Forelimb muscle (tissue), 1 donor: ENCODE measurements around the gene VPS29. TPM values are rescaled to one million over a fixed set of nuclear protein-coding genes. Genes with fewer than 3 reads are reported as not detected.
"Not testable (repeated sequence)": the region's sequence is repeated elsewhere in the genome, so short reads cannot be mapped to it uniquely, and the experiment has no call there.

Experiments used
- DNase-seq: peaks from one replicate; pipeline ENCODE4 v3.0.0-alpha.2; 2013; ENCODE audit warnings: low read depth
- polyA plus RNA-seq: library from polyadenylated mRNA; unstranded; fragments of 120-200 nt; gene quantifications from one replicate; pipeline ENCODE4 v1.2.1, GENCODE V29; 2013; ENCODE audit not compliant: insufficient read length

The VPS29 gene
- polyA plus RNA-seq, 1 donor = 129 TPM

DNA sequence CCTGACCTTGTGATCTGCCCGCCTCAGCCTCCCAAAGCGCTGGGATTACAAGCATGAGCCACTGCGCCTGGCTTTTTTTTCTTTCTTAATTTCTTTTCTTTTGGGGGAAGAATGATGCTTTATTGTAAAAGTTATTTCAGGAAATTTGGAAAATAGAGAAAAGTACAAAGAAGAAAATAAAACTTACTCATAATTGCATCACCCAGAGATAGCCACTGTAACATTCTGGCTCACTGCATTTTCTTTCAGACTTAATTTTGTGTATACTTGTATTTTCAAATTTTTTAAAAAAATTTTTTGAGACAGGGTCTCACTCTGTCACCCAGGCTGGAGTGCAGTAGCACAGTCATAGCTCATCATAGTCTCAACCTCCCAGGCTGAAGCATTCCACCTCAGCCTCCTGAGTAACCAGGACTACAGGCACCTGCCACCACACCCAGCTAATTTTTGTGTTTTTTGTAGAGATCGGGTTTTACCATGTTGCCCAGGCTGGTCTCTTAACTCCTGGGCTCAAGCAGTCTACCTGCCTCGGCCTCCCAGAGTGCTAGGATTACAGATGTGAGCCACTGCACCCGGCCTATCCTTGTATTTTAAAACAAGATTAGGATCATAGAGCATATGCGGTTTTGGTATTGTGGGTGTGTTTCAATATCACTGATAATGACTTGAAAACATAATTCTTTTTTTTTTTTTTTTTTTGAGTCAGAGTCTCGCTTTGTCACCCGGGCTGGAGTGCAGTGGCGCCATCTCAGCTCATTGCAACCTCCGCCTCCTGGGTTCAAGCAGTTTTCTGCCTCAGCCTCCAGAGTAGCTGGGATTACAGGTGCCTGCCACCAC is 19.2 kb upstream of the VPS29 start:
- DNase-seq = not testable (repeated sequence)

DNA sequence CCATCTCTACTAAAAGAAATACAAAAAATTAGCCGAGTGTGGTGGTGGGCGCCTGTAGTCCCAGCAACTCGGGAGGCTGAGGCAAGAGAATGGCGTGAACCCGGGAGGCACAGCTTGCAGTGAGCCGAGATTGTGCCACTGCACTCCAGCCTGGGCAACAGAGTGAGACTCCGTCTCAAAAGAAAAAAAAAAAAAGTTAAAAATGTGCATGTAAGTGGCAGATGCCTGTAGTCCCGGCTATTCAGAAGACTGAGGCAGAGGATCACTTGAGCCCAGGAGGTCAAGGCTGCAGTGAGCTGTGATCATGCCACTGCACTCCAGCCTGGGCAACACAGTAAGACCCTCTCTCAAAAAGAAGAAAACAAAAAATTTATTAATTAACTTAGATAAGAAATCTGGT is 16.1 kb upstream of the VPS29 start:
- not testable (repeated sequence) for DNase-seq

DNA sequence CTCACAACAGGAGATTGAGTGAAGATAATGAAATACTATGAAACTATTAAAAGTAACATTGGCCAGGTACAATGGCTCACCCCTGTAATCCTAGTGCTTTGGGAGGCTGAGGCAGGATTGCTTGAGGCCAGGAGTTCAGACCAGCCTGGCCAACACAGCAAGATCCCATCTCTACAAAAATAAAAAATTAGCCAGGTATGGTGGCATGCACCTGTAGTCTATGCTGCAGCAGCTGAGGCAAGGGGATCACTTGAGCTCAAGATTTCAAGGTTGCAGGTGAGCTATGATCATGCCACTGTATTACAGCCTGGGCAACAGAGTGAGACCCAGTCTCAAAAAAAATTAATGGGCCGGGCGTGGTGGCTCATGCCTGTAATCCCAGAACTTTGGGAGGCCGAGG is 15.1 kb upstream of the VPS29 start:
- no peak for DNase-seq

DNA sequence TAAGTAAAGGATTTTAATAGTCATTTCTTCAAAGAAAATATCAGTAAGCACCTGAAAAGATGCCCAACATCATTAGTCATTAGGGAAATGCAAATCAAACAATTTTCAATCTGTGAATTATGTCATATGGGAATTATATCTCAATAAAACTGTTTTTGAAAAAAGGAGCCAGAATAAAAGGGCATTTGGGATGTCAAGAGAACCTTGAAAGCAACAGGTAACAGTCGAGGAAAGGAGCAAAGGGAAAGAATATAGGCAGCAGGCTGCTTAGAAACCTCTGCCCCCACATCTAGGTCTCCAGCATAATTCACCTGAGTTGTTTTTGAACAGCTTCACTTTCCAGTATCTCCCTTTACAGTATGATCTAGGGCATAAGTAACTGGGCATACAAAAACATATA is 12.5 kb upstream of the VPS29 start:
- no peak for DNase-seq

DNA sequence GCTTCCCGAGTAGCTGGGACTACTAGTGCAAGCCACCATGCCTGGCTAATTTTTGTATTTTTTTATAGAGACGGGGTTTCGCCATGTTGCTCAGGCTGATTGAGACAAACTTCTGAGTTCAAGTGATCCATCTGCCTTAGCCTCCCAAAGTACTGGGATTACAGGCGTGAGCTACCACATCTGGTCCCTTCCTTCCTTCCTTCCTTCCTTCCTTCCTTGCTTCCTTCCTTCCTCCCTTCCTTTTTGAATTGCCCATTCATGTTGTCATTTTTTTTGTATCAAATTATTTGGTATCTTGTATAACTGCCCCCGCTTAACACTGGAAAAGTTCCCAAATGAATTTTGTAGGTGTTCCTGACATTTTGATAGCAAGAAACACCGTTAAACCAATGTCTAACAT is 11.9 kb upstream of the VPS29 start:
- no peak for DNase-seq

DNA sequence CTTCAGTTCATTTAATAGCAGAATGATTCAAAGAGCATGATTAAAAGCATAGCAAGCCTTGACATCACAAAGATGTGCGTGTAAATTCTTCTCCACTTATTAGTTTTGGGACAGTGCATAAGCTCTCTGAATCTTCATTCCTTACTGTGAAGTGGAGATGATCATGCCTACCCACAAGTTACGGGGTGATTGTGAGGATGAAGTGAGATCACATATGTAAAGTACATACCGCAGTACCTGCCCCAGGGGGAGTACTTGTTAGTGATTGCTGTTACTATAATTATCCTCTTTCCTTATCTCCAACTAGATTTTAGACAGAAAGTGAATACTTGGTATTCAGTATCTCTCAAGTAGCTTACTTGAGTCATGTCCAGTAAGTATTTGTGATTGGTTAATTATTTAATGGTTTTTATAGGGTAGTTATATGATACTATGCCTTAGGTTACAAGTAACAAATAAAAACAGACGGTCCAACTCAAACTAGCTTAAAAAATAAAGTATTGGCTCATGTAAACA is 6.2 kb upstream of the VPS29 start:
- DNase-seq = no peak

DNA sequence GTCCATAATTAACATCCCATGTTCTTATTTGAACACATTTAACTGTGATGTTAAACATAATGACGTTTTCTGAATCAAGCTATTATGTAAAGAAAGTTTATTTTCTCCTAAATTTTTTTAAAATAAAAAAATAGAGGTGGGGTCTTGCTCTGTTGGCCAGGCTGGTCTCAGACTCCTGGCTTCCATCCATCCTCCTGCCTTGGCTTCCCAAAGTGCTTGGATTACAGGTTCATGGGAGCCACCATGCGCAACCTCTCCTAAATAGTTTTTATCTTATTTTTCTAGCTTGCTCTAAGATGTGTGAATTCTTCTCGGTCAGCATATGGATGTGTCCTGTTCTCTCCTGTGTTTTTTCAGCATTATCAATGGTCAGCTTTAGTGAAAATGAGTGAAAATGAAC is 3.4 kb upstream of the VPS29 start:
- DNase-seq = no peak

DNA sequence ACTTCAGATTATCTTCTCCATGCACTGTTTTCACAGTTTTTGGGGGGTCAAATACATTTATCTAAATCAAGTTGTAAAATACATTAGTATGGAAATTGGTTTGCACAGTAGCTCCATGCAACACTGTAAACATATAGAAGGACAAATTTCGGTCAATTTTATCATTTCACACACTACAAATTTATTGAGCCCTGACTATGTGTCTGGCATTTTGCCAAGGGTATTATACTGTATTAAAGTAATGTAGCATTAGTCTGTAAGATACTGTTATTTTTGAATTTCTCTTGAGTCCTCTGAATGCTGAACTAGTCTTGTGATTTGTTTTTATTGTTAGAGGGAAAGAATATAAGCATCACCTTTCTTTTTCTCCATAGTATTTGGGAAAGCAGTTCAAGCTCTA is 1.5 kb upstream of the VPS29 start:
- no peak for DNase-seq

DNA sequence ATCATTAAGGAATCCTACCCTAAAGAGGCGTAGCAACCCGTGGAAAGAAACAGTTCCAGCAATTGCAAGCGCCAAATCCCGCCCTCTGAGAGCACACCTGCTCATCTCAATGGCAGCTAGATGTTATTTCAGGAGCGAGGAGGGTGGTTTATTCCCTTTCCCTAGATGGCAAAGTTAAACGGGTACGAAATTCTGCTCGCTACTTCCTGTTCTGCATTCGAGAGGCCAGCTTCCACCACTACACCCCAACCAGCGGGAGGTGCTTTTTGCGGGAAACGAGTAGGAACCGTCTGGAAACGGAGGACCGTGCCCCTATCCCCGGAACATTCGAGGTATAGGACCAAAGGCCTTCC is 536 bp downstream of the VPS29 start:
- DNase-seq = no peak

DNA sequence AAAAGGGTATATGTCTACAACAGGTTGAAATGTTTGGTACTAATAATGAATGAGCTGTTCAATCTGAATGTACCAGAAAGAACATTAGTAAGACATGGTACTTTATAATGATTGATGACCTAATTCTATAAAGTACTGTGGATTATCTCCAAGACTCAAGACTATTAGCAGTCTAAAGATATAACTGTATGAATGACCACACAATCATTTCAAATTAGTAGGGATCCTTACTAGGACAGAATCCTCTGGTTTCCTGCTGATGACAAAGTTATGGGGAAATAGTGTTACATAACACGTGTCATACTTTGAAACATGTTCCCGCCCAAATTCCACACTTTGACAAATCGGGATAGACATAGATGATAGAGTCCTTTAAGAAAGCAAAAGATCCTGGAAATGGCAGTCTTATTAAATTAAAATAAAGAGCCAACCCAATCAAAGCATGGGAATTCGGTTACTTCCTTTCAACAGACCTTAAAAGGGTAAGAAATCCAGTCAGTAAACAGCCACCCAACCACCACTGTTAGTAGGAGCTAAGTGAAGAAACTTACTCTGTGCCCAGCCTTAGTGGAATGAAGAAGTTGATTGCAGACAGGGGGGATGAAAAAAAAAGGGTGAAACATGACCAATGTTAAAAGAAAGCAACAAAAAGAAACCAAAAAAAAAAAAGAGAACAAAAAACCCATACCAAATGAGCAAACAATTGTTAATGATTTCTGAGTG is 2.8 kb downstream of the VPS29 start:
- no peak for DNase-seq

DNA sequence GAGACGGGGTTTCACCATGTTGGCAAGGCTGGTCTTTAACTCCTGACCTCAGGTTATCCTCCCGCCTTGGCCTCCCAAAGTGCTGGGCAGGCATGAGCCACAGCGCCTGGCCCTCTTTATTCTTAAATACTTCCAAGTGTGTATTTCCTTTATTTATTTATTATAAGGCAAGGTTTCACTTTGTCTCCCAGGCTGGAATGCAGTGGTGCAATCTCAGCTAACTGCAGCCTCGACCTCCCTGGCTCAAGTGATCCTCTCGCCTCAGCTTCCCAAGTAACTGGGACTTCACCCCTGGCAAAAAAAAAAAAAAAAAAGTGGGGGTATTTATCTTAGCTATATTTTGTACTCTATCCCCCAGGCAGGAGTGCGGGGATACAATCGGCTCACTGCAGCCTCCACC is 26.5 kb downstream of the VPS29 start:
- DNase-seq = no peak

DNA sequence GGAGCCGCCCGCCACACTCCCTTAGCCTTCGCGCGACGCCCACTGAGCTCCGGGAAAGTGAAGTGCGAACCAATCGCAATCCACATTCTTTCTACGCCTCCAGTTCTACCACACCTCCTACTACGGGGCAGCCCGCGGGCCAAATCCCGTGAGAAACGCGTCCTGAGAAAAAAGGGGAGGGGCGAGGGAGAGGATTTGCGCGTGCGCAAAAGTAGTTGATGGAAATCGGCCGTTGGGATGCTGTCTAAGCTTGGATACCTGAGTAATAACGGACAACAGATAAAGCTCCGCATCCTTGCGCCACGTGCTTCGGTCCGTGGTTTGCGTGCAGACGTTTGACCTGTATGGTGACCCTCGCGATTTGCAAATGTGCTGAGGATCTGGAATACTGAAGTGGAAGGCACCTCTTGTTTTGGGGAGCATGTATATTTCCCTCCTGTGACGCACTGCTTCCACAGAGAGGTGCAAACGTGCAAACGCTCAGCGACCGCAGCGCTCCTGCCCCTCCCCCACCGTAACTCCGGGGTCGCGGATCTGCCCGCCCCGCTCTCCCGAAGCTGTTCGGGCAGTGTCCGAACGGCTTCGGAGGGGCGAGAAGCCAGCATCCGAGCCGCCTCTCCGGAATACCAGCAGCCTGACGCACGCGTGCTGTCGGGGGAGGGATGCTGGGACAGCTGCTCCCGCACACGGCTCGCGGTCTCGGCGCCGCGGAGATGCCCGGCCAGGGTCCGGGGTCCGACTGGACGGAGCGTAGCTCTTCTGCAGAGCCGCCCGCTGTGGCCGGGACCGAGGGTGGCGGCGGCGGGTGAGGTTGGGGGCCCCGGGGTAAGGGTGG is 33.5 kb downstream of the VPS29 start, which contains the start of the genes FAM216A and GPN3:
FAM216A (plus strand) TSS at position 632 of the 835 bp plus-strand sequence; CDS start at position 663, 31 bp downstream.
GPN3 (minus strand) TSS at position 44 of the 835 bp plus-strand sequence. CDS start 54 bp downstream, outside the sequence.
- peak; percentile 96 for DNase-seq

DNA sequence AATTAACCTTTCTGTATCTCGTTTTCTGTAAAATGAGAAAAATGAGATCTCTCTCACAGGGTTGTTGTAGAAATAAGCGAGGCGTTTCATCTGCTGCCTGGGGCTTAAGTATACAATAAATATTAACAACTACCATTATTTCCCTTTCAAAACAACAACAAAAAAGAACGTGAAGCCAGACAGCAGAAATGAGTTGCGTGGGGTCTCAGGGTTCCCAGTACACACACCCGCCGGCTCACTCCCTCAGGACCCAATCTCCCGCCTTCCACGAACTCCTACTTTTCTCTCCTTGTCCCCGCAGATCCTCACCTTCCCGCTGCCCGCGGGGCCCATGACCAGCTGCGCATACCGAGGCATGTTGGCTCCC is 34.1 kb downstream of the VPS29 start:
- DNase-seq = no peak

DNA sequence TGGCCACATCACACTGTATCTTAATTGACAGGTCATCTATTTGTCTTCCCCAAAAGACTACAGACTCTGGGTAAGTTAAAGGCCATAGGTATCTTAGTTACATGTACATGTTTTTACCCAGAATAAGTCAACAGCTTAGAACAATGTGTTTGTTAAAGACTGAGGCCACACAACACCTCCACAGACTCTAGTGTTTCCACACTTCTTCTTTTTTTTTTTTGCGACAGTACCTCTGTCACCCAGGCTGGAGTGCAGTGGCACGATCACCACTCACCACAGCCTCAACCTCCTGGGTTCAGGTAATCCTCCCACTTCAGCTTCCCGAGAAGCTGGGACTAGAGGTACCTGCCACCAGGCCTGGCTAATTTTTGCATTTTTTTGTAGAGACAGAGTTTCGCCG is 35.1 kb downstream of the VPS29 start:
- no peak for DNase-seq

DNA sequence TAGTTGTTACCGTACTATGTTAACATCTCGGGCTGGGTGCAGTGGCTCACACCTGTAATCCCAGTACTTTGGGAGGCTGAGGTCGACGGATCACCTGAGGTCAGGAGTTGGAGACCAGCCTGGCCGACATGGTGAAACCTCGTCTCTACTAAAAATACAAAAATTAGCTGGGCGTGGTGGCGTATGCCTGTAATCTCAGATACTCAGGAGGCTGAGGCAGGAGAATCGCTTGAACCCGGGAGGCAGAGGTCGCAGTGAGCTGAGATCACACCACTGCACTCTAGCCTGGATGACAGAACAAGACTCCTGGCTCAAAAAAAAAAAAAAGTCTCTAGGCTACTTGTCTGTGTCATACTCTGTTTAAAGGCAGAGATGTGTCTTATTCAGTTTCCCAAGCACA is 36.1 kb downstream of the VPS29 start:
- not testable (repeated sequence) for DNase-seq

DNA sequence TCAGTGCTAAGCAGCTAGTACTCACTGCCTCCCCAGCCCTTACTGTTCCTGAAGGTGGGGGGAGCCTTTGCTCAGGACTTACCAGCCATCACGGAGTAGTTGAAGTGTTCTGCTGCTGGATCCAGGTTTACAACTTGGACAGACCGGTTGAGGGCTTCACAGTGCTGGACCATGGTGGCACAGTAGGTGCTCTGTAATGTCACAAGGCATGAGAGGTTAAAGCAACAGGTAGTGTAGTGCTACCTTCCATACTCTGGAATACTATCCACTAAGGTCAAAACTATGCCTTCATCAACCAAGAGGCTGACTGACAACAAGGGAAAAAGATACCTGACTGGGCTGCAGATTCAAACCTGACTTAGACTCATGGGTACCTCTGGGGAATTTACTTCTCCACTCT is 36.9 kb downstream of the VPS29 start:
- no peak for DNase-seq

DNA sequence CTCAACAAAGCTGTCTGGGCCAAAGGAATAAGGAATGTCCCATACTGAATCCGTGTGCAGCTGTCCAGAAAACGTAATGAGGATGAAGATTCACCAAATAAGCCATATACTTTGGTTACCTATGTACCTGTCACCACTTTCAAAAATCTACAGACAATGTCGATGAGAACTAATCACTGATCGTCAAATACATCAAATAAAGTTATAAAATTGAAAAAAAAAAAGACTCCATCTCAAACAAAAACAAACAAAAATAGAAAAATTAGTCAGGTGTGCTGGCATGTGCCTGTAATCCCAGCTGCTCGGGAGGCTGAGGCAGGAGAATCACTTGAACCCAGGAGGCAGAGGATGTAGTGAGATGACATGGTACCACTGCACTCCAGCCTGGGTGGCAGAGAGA is 40.7 kb downstream of the VPS29 start:
- not testable (repeated sequence) for DNase-seq

DNA sequence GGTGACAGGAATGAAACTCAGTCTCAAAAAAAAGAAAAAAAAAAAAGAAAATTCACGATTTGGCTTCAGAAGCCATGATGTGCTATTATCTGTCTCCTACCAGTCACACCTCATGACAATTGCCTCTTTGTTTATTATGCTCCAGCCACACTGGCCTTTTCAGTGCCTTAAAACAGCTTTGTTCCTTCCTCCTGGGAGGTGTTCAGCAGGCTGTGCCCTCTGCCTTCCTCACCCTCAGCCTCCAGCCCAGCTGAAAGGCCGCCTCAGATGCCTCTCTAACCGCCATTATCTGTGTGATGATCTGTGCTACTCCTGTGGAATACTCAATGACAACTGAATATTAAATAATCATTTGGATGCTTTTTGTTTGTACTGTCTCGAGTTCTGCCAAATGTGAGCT is 43.2 kb downstream of the VPS29 start:
- DNase-seq = no peak

DNA sequence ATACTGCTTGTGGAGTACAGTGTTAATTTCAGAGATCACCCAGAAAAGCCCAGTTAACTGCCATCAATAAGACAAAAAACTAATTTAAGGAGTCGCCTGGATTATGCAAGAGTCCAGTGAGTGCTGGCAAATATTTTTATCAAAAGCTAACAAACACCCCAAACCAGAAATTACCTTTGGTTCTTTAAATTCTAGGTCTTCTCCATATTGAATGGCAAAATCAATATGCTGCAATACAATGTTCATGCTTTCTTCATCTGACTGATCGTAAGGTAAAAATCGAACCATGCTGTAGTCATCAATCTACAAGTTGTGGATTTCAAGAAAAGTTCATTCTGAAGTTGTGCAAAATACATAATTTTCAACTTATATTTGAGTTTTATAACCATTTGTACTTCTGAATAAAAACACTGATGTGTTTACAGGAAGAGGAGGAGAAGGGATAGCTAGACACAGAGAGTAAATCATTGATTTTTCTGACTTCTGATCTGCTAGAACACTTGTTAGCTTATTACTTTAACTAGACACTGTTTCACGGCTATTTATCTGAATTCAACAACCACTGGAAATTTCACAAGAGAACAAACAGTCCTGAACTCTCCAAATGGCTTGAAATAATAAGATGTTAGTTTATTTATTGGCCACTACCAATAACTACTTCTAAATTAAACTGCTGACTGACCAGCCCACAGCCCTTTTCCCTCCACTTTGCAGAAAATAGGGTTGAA is 48.2 kb downstream of the VPS29 start:
- DNase-seq = no peak

DNA sequence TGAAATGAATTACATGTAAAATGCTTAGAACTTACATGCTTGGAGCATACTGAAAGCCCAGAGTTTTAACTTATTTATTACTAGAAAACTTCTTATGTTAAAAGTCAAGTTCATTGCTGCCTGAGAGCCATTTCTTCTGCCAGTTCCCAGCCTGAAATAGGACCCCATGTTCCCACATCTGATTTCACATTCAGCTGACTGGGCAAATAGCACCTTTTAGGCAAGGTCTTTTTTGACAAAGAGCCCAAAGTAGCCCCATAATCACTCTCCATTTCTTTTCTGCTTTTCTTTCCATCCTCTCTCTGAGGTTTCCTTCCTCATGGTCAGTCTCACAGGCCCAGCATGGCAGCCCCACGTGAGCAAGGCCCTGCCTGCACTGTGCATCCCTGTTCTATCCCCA is 50.6 kb downstream of the VPS29 start:
- no peak for DNase-seq

DNA sequence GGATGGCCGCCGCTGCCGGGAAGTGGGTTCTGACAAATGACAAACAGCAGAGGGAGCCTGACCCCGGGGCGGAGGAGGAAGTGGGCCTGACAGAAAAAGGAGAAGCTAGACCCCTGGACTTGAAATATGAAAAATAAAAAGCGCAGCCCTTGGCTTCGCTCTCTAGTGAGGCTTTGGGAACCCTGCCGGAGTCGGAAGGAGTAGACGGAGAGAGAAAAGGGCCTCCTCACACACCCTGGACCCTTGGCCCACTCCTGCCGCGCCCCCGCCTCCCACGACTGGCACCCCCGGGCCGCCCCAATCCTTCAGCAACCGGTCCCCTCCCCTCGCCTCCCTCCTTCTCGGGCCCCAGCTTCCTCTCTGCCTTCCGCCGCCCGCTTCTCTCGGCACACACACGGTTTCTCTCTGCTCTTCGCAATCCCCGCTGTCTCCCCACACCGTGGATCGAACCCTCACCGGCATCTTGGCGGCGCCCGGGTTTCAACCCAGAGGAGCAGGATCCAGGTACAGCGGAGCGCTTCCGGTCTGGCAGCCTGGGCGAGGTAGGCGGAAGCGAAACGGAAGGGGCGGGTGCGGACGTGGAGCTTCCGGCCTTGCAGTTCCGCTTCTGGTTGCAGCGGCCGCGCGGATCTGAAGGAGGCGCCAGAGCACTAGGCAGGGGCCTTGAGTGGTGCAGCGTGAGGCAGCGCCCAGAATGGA is 52.0 kb downstream of the VPS29 start, which contains the start of gene ARPC3:
ARPC3 (minus strand) TSS at position 539 of the 699 bp plus-strand sequence; CDS start at position 462, 77 bp downstream.
- peak; percentile 85 for DNase-seq
